ENCODE measurements around the gene CACNB2.

Gene CACNB2

GRCh38 chr10:18297659-18298058, 157.4 kb downstream of the CACNB2 start:
- DNase-seq: no peak

GRCh38 chr10:18298256-18298655, 158.0 kb downstream of the CACNB2 start:
- DNase-seq: no peak

GRCh38 chr10:18303851-18304801, 163.9 kb downstream of the CACNB2 start:
- no peak for DNase-seq

- no peak for DNase-seq
Measured at GRCh38 chr10:18306031-18306430, 165.8 kb downstream of the CACNB2 start.

- DNase-seq: no peak
Measured at GRCh38 chr10:18308600-18308999, 168.4 kb downstream of the CACNB2 start.

GRCh38 chr10:18310761-18311160, 170.5 kb downstream of the CACNB2 start:
- DNase-seq: no peak

- no peak for DNase-seq
Measured at GRCh38 chr10:18312374-18313139, 172.3 kb downstream of the CACNB2 start.

GRCh38 chr10:18313140-18313530, 172.9 kb downstream of the CACNB2 start:
- DNase-seq: no peak

GRCh38 chr10:18313626-18314025, 173.4 kb downstream of the CACNB2 start:
- DNase-seq: no peak

GRCh38 chr10:18319628-18320027, 179.4 kb downstream of the CACNB2 start:
- DNase-seq: no peak

GRCh38 chr10:18321371-18321770, 181.1 kb downstream of the CACNB2 start:
- DNase-seq: no peak

- no peak for DNase-seq
Measured at GRCh38 chr10:18323916-18324315, 183.7 kb downstream of the CACNB2 start.

- no peak for DNase-seq
Measured at GRCh38 chr10:18325410-18325809, 185.2 kb downstream of the CACNB2 start.

- no peak for DNase-seq
Measured at GRCh38 chr10:18325889-18326531, 185.8 kb downstream of the CACNB2 start.

- DNase-seq: no peak
Measured at GRCh38 chr10:18328941-18329340, 188.7 kb downstream of the CACNB2 start.

- DNase-seq: no peak
Measured at GRCh38 chr10:18332048-18332447, 191.8 kb downstream of the CACNB2 start.

GRCh38 chr10:18332484-18332883, 192.3 kb downstream of the CACNB2 start:
- DNase-seq: no peak

GRCh38 chr10:18333621-18334020, 193.4 kb downstream of the CACNB2 start:
- no peak for DNase-seq

GRCh38 chr10:18334116-18334867, 194.1 kb downstream of the CACNB2 start:
- DNase-seq: no peak

GRCh38 chr10:18340496-18341051, 200.3 kb downstream of the CACNB2 start:
- DNase-seq: peak; percentile 62

- DNase-seq: no peak
Measured at GRCh38 chr10:18341055-18341454, 200.8 kb downstream of the CACNB2 start.

- DNase-seq: no peak
Measured at GRCh38 chr10:18343573-18343972, 203.3 kb downstream of the CACNB2 start.
